T-helper 2 cell treated with Interferon-gamma antibody and Interleukin-4, amounts not matched to agents 5 μg/mL and 100 μg/mL, for 36 hours (primary cell): ENCODE data around the gene PDLIM1.

Experiments
- DNase-seq: peaks from one replicate; pipeline ENCODE4 v3.0.0; 2021; ENCODE audit warnings: low spot score
- H3K27ac Mint-ChIP-seq: one replicate; pipeline ENCODE4 v1.8.0; 2021; ENCODE audit warnings: mild to moderate bottlenecking, mixed read lengths
- H3K27me3 Mint-ChIP-seq: one replicate; pipeline ENCODE4 v1.8.0; 2021; ENCODE audit warnings: low read depth, mixed read lengths
- H3K36me3 Mint-ChIP-seq: one replicate; pipeline ENCODE4 v1.8.0; 2021; ENCODE audit warnings: low read depth, mixed read lengths
- H3K4me1 Mint-ChIP-seq: one replicate; pipeline ENCODE4 v1.8.0; 2021; ENCODE audit warnings: low read depth, mixed read lengths
- H3K4me3 Mint-ChIP-seq: one replicate; pipeline ENCODE4 v1.8.0; 2022; ENCODE audit warnings: mild to moderate bottlenecking, moderate library complexity, mixed read lengths
- H3K9me3 Mint-ChIP-seq: one replicate; pipeline ENCODE4 v1.8.0; 2021; ENCODE audit warnings: mixed read lengths

PDLIM1 gene

DNA sequence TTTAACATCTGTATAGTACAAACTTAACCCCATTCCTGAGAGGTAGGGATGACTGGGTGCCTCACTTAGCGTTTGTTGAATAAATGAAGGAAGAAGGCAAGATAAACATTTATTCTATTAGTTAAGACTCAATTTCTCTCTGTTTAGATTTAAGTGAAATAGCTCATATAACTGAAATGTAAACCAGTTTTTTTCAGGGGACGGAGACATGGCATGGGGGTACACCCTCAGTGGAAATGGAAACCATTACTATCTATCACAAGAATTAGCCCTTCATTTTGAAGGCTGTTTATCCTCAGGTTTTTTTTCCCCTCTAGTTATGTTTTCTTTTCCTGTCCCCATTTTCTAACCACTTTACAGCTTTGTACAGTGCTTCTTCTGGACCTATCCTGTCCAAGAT is 35.6 kb upstream of the PDLIM1 start:
- Mint-ChIP-seq H3K27ac (no peak overlapping the region), H3K4me3 (no peak overlapping the region), H3K9me3 (no peaks in the 10 kb centered on the region), H3K27me3 (peaks cover 5% of the 10 kb centered on the region), H3K4me1 (peaks cover 2% of the 10 kb centered on the region), H3K36me3 (no peaks in the 10 kb centered on the region)
- DNase-seq, result no peak

DNA sequence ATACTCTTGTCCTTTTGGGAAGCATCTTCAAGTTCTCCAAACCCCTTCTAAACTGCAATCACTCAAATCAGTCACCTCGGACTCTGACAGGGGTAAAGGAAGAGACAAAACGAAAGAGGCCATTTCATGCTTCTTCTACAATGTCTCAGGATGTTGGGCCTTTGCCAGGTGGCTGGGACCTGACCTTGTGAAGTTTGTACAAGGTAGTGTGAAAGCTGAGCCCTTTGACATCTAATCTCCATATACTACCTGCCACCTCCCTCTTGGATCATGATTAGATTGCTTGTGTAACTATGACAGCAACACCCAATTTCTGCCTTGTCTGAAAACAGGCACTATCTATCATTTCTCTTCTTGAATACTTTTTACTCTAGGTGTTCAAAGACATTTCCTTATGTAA is 35.1 kb upstream of the PDLIM1 start:
- H3K9me3 Mint-ChIP-seq, result no peaks in the 10 kb centered on the region
- peaks cover 2% of the 10 kb centered on the region for H3K4me1 Mint-ChIP-seq
- peaks cover 10% of the 10 kb centered on the region for H3K27me3 Mint-ChIP-seq
- no peaks in the 10 kb centered on the region for H3K36me3 Mint-ChIP-seq
- H3K27ac Mint-ChIP-seq, result no peak overlapping the region
- DNase-seq, result no peak
- H3K4me3 Mint-ChIP-seq, result no peak overlapping the region

DNA sequence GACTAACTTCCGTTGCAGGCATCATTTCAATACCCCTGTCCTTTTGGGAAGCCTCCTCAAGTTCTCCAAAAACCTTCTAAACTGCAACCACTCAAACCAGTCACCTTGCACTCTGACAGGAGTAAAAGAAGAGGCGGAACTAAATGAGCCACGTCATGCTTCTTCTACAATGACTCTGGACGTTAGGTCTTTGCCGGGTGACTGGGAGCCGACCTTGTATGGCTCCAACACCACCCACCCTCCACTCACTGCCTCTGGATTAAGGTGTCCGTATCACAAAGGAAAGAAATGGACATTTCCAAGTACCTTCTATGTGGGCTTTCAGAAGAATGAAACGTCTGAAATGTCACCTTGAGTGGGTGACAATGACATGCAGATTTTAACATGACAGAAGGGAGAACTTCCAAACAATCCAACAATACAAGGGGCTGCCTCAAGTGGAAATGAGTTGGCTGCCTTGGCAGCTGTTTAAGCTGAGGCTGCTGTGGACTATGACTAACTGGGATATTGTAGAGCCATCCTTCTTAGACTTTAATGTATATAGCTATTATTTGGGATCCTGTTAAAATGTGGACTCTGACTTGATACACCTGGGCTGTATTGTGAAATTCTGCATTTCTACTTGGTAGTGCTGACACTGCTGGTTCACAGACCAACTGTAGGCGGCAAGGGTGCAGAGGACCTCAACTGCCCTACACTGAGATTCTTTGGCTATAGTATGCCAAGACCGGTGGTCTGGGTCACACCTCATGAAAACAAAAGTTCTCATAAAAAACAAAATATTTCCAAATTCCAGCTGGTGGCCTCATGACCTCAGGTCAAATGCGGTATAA is 33.8 kb upstream of the PDLIM1 start:
- H3K27ac Mint-ChIP-seq, result no peak overlapping the region
- H3K27me3 Mint-ChIP-seq, result peaks cover 14% of the 10 kb centered on the region
- H3K4me1 Mint-ChIP-seq, result peaks cover 2% of the 10 kb centered on the region
- no peaks in the 10 kb centered on the region for H3K36me3 Mint-ChIP-seq
- no peak for DNase-seq
- no peaks in the 10 kb centered on the region for H3K9me3 Mint-ChIP-seq
- H3K4me3 Mint-ChIP-seq, result no peak overlapping the region

DNA sequence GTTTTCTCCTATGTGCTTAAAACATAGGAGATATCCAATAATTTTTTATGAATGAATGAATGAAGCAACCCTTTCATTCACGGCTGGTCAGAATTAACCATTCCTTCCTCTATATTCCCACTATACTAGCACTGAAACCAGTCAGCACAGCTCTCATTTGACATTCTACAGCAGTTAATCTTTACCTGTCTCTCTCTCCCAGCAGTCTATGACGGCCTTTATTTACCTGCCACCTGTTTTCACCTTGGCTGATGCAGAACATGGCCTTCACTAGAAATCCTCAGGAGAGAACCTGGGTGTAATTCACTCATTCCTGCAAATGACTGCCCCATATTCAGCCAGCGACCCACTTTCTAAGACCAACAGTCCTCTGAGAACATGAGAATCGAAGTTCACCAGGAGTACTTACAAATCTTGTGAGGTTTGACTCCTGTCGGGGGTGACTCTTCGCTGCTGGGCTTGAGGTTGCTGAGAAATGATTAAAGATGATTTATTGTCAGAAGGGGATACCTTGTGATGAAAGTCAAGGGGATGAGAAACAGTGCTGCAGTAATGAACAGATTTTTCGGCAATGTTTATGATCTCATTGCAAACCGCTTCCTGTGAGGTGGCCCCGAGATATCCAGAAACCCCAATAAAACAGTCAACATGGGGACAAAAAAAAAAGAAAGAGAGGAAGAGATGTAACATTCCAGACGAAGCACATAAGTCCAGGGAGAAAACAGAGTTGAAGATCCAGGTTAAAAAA is 30.9 kb upstream of the PDLIM1 start:
- H3K4me1 Mint-ChIP-seq, result peaks cover 2% of the 10 kb centered on the region
- no peaks in the 10 kb centered on the region for H3K9me3 Mint-ChIP-seq
- H3K27ac Mint-ChIP-seq, result no peak overlapping the region
- DNase-seq, result no peak
- no peak overlapping the region for H3K4me3 Mint-ChIP-seq
- H3K27me3 Mint-ChIP-seq, result peaks cover 12% of the 10 kb centered on the region
- H3K36me3 Mint-ChIP-seq, result no peaks in the 10 kb centered on the region

GRCh38 chr10:95319239-95319638 is 28.4 kb upstream of the PDLIM1 start:
- Mint-ChIP-seq H3K27me3 (peaks cover 18% of the 10 kb centered on the region), H3K4me3 (no peak overlapping the region), H3K27ac (no peak overlapping the region), H3K4me1 (peaks cover 2% of the 10 kb centered on the region), H3K36me3 (no peaks in the 10 kb centered on the region), H3K9me3 (no peaks in the 10 kb centered on the region)
- no peak for DNase-seq

DNA sequence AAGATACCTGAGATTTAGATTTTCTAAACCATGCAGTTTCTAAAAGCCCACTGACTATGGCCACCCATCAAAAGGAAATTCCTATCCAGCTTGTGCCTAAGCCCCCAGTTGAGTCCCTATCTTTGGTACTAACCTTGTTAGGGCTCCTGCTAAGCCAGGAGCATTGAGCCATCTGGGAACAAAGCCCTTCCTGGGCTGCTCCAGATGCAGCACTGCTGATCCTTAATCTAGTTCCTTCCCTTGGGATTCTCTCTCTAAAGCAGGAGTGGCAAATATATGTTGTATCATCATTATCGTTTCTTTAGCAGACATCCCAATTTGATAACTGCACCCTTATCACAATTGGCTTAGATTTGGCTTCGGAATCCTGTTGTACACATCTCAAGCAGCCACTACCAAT is 24.7 kb upstream of the PDLIM1 start:
- Mint-ChIP-seq H3K27ac (no peak overlapping the region), H3K4me1 (peaks cover under 1% of the 10 kb centered on the region), H3K36me3 (no peaks in the 10 kb centered on the region), H3K27me3 (peaks cover 14% of the 10 kb centered on the region), H3K4me3 (no peak overlapping the region), H3K9me3 (no peaks in the 10 kb centered on the region)
- no peak for DNase-seq

DNA sequence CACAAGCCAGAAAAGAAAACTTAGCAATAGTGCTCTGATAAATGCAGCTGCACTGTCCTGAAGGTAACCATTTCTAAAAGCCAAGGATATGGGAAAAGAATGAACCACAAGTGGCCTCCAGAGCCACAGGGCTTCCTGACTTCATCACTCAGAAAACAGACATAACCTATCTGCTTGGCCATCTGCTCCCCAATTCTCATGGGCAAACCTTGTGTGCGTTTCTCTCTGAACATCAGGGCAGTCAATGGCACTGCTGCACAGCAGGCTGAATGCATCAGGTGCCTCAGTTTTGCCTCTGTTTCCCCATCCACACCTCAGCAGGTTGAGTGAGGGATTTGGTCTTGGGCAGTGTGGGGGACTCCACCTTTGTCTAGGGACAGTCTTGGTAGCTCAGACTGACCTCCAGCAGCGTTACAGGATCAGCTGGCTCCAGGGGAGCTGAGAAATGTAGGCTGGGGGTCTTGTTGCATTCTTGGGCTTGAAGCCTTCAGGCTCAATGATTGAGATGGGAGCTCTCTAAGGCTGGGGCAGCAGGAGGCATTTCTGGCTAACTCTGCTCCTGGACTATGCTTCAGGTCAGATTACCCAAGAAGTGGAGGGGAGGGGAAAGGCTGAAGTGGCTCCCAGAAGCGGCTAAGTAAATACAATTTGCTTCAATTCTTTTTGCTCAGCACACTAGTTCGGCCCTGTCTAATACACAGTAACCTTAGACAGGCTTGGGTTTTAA is 23.6 kb upstream of the PDLIM1 start:
- Mint-ChIP-seq H3K4me3 (no peak overlapping the region), H3K27ac (no peak overlapping the region), H3K4me1 (peaks cover 12% of the 10 kb centered on the region), H3K9me3 (no peaks in the 10 kb centered on the region), H3K27me3 (peaks cover 13% of the 10 kb centered on the region), H3K36me3 (no peaks in the 10 kb centered on the region)
- no peak for DNase-seq

DNA sequence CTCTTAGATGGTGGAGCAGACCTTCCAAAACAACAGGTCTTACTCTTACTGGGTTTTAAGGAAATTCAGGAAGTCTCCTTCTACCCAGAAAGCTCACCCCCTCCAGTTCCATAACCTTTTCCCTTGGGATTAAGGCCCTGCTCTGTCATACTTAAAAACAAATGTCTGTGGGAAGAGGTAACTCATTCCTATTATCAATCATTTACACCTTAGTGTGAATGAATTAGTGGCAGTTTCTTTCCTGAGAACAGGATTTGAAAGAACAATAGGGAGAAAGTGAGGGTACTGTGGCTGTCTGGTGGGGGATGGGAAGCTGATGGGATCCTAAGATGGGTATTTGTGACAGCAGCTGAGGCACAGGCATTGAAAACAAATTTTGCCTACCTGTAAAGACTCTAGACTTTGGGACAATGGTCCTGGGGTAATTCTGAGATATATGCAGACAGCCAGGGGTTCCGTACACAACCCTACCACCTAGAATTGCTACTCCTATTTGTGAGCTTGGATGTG is 22.2 kb upstream of the PDLIM1 start:
- H3K4me1 Mint-ChIP-seq, result peaks cover 18% of the 10 kb centered on the region
- no peaks in the 10 kb centered on the region for H3K9me3 Mint-ChIP-seq
- no peak for DNase-seq
- H3K27me3 Mint-ChIP-seq, result peaks cover 10% of the 10 kb centered on the region
- H3K4me3 Mint-ChIP-seq, result no peak overlapping the region
- no peak overlapping the region for H3K27ac Mint-ChIP-seq
- no peaks in the 10 kb centered on the region for H3K36me3 Mint-ChIP-seq

DNA sequence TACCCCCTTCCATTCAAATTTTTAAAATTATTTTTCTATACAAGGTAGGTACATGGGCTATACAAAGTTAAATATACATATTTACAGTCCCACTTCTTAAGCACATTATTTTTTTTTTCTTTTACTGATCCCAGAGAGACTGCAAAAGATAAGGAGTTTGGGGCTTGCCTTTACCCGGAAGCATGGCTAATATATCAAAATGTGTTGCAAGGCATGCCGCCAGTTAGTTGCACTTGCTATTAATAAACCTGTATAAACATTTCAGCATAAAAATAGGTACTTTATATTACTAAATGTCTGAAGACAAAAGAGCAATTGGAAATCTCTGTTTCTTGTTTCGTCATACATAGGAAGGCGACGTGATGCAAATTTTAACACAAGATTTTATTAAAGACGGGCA is 21.5 kb upstream of the PDLIM1 start:
- no peaks in the 10 kb centered on the region for H3K36me3 Mint-ChIP-seq
- H3K27me3 Mint-ChIP-seq, result peaks cover 11% of the 10 kb centered on the region
- no peak for DNase-seq
- H3K4me1 Mint-ChIP-seq, result peaks cover 18% of the 10 kb centered on the region
- H3K27ac Mint-ChIP-seq, result no peak overlapping the region
- H3K9me3 Mint-ChIP-seq, result no peaks in the 10 kb centered on the region
- no peak overlapping the region for H3K4me3 Mint-ChIP-seq

DNA sequence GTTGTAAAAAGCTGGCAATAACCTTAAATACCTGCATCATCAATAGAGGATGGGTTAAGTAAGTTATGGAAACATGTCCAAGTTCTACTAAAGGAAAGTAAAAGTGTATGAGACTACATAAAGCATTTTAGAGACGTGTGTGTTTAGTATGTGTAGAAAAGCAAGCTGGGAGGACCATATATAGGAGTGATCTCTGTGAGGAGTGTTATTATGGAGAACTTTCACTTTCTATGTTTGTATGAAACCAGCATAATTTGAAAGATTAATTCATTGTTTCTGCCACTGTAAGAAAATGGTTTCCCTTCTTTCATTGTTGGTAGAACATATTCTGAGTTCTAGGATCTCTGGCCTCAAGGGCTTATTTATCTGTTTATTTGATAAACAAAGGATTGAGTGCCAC is 19.2 kb upstream of the PDLIM1 start:
- Mint-ChIP-seq H3K27ac (peak overlapping the region; percentile 3), H3K27me3 (peaks cover 20% of the 10 kb centered on the region), H3K4me1 (peaks cover 18% of the 10 kb centered on the region), H3K9me3 (no peaks in the 10 kb centered on the region), H3K4me3 (peak overlapping the region; percentile 7), H3K36me3 (no peaks in the 10 kb centered on the region)
- DNase-seq, result no peak

DNA sequence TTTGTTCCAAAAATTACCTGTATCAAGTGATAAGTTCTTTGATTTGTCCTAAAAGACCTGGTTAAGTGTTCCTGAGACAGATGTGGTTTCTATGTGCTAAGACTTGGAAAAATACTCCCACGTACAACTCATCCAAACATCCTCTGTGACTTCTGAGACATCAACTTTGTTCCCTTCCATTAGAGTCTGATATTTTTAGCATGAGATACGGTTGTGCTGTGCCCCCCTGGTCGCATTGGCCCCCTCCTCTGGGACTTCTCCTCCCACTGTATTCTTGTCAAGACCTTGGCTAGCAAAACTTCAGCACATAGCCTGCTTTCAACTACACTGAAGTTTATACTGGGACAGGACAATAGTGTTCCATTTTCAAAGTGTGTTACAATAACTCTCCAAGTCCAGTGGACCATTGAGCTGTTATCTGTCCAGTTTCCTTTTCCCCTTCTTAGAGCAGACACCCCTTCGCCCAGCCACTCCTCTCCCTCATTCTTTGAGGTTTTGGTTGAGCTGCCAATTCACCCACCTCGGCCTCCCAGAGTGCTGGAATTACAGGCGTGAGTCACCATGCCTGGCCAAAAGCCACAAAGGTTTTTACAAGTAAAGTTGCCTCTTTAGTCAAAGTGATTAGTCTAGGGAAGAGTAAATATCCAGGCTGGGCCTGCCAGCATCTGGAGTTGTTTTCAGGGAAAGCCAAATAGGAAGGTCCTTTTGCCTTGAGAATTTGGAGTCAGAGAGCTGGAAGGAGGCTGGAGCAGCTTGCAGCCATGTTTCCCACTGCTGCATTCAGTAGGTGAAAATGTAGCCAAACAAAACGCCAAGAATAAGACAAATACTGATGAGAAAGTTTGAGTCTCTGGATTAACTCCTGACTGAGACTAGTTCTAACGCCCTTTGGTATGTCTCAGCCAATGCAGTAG is 17.8 kb upstream of the PDLIM1 start:
- H3K27me3 Mint-ChIP-seq, result peaks cover 15% of the 10 kb centered on the region
- H3K9me3 Mint-ChIP-seq, result no peaks in the 10 kb centered on the region
- no peak overlapping the region for H3K27ac Mint-ChIP-seq
- DNase-seq, result peak; percentile 29
- H3K4me1 Mint-ChIP-seq, result peaks cover 18% of the 10 kb centered on the region
- no peaks in the 10 kb centered on the region for H3K36me3 Mint-ChIP-seq
- H3K4me3 Mint-ChIP-seq, result no peak overlapping the region

GRCh38 chr10:95306851-95307250 is 16.0 kb upstream of the PDLIM1 start:
- H3K36me3 Mint-ChIP-seq, result no peaks in the 10 kb centered on the region
- no peak for DNase-seq
- H3K4me3 Mint-ChIP-seq, result no peak overlapping the region
- peaks cover 18% of the 10 kb centered on the region for H3K4me1 Mint-ChIP-seq
- peaks cover 15% of the 10 kb centered on the region for H3K27me3 Mint-ChIP-seq
- H3K9me3 Mint-ChIP-seq, result no peaks in the 10 kb centered on the region
- no peak overlapping the region for H3K27ac Mint-ChIP-seq

- Mint-ChIP-seq H3K27me3 (peaks cover 11% of the 10 kb centered on the region), H3K36me3 (no peaks in the 10 kb centered on the region), H3K4me1 (peaks cover 18% of the 10 kb centered on the region), H3K4me3 (no peak overlapping the region), H3K9me3 (no peaks in the 10 kb centered on the region), H3K27ac (no peak overlapping the region)
- no peak for DNase-seq
Measured at GRCh38 chr10:95306318-95306650, 15.5 kb upstream of the PDLIM1 start.
